SK-N-SH (cell line): Measurements from ENCODE around the gene IST1. TPM values are rescaled to one million over a fixed set of nuclear protein-coding genes. Genes with fewer than 3 reads are reported as not detected.

Experiments used
- CTCF ChIA-PET: fragments of 300-600, 350-600 bp; formaldehyde crosslinking; extraction: SDS; loops from one replicate; lab custom pipeline; 2021; lab: Yijun Ruan, JAX
- POLR2A ChIA-PET: fragments of 350-600 bp; sonication (Branson Sonifier 250); formaldehyde crosslinking; extraction: SDS; loops from one replicate; lab custom pipeline; 2020; ENCODE audit warnings: antibody characterized with exemption, inconsistent platforms; lab: Yijun Ruan, JAX
- DNase-seq: peaks from one replicate; pipeline ENCODE4 v3.0.0; 2012
- H2AFZ ChIP-seq: fragments of 200-600 bp; sonication (generic); 2 replicates; pipeline ENCODE4 v1.8.1; 2016; ENCODE audit warnings: antibody characterized with exemption, mild to moderate bottlenecking, low read depth
- H3F3A ChIP-seq: fragments of 200-600 bp; sonication (generic); replicated peaks from 2 replicates; pipeline ENCODE3; 2016; ENCODE audit warnings: antibody characterized with exemption, mild to moderate bottlenecking; ENCODE audit not compliant: insufficient read depth
- H3K27ac ChIP-seq, 2 experiments: fragments of 200-500 bp in 1 of 2; fragments of 200-600 bp in 1 of 2; sonication (Bioruptor generic) in 1 of 2; sonication (generic), shearing (Covaris generic) in 1 of 2; 2 replicates each; pipeline versions ENCODE4 v1.5.1 to v1.6.1; 2014 to 2016; ENCODE audit warnings: low read depth in 2 of 2, inconsistent platforms in 1 of 2, low read length in 1 of 2, mild to moderate bottlenecking in 1 of 2, mixed read lengths in 1 of 2
- H3K27me3 ChIP-seq: fragments of 200-600 bp; sonication (generic), shearing (Covaris generic); 2 replicates; pipeline ENCODE4 v1.6.1; 2016; ENCODE audit warnings: mixed run types; ENCODE audit not compliant: insufficient read depth
- H3K36me3 ChIP-seq, 2 experiments: fragments of 200-500 bp in 1 of 2; fragments of 200-600 bp in 1 of 2; sonication (Bioruptor generic) in 1 of 2; sonication (generic) in 1 of 2; replicated peaks in 1 of 2; 2 replicates each; pipeline versions ENCODE3 to v1.5.1; 2014 to 2016; ENCODE audit warnings: low read length in 1 of 2, mild to moderate bottlenecking in 1 of 2; ENCODE audit not compliant: insufficient read depth in 2 of 2, control insufficient read depth in 1 of 2
- H3K4me1 ChIP-seq, 2 experiments: fragments of 200-500 bp in 1 of 2; fragments of 200-600 bp in 1 of 2; sonication (Bioruptor generic) in 1 of 2; sonication (generic), shearing (Covaris generic) in 1 of 2; 2 replicates each; pipeline versions ENCODE4 v1.5.1 to v1.6.1; 2014 to 2016; ENCODE audit warnings: low read depth in 1 of 2, low read length in 1 of 2, mixed run types in 1 of 2; ENCODE audit not compliant: insufficient read depth in 2 of 2, control insufficient read depth in 1 of 2
- H3K4me2 ChIP-seq: fragments of 200-600 bp; sonication (generic), shearing (Covaris generic); 2 replicates; pipeline ENCODE4 v1.6.1; 2017; ENCODE audit warnings: mixed run types
- H3K4me3 ChIP-seq, 2 experiments: fragments of 200-500 bp in 1 of 2; fragments of 200-600 bp in 1 of 2; sonication (Bioruptor generic) in 1 of 2; sonication (generic), shearing (Covaris generic) in 1 of 2; 2 replicates each; pipeline versions ENCODE4 v1.5.1 to v1.8.1; 2014 to 2016; ENCODE audit warnings: low read depth in 2 of 2, inconsistent platforms in 1 of 2, low read length in 1 of 2, mild to moderate bottlenecking in 1 of 2, mixed read lengths in 1 of 2, moderate library complexity in 1 of 2
- H3K79me2 ChIP-seq: fragments of 200-600 bp; sonication (generic); 2 replicates; pipeline ENCODE4 v1.8.1; 2017; ENCODE audit warnings: mild to moderate bottlenecking; ENCODE audit not compliant: insufficient read depth
- H3K9ac ChIP-seq: fragments of 200-600 bp; sonication (generic); 2 replicates; pipeline ENCODE4 v1.6.1; 2017; ENCODE audit warnings: mixed run types
- H3K9me2 ChIP-seq: fragments of 200-600 bp; sonication (generic); 2 replicates; pipeline ENCODE4 v1.6.1; 2017; ENCODE audit warnings: mixed run types
- H3K9me3 ChIP-seq: fragments of 200-600 bp; sonication (generic); 2 replicates; pipeline ENCODE4 v1.6.1; 2017; ENCODE audit warnings: mixed run types, mild to moderate bottlenecking, moderate library complexity
- H4K20me1 ChIP-seq: fragments of 200-600 bp; sonication (generic); 2 replicates; pipeline ENCODE4 v1.6.1; 2017; ENCODE audit warnings: mild to moderate bottlenecking, mixed run types; ENCODE audit not compliant: insufficient read depth
- CHD2 ChIP-seq: fragments of 150-350 bp; IDR thresholded peaks from 2 replicates; pipeline ENCODE4 v1.6.1; 2018; ENCODE audit warnings: low read length; ENCODE audit not compliant: partially characterized antibody
- EP300 ChIP-seq, 2 experiments: IDR thresholded peaks; 2 replicates each; pipeline versions ENCODE4 v1.4.0 to v1.6.1; 2012; ENCODE audit warnings: borderline replicate concordance in 1 of 2, low read depth in 1 of 2, low read length in 1 of 2
- EZH2phosphoT487 ChIP-seq: fragments of 200-600 bp; sonication (generic); IDR thresholded peaks from 2 replicates; pipeline ENCODE4 v1.6.1; 2017; ENCODE audit warnings: low read depth, mixed run types, mild to moderate bottlenecking, antibody characterized with exemption, moderate library complexity, borderline replicate concordance
- FOXJ3 ChIP-seq: sonication (generic); formaldehyde crosslinking; IDR thresholded peaks from 2 replicates; pipeline ENCODE4 v1.5.1; 2020; ENCODE audit warnings: mild to moderate bottlenecking, missing genetic modification reagents
- GATA2 ChIP-seq: sonication (generic); formaldehyde crosslinking; IDR thresholded peaks from 2 replicates; pipeline ENCODE4 v1.5.0; 2020; ENCODE audit warnings: mild to moderate bottlenecking, missing genetic modification reagents
- JUND ChIP-seq: IDR thresholded peaks from 2 replicates; pipeline ENCODE4 v1.4.0; 2012
- MAX ChIP-seq: IDR thresholded peaks from 2 replicates; pipeline ENCODE4 v1.4.0; 2012; ENCODE audit warnings: low read depth
- MEF2A ChIP-seq: IDR thresholded peaks from 2 replicates; pipeline ENCODE4 v1.4.0; 2012; ENCODE audit warnings: low read depth, borderline replicate concordance
- MXI1 ChIP-seq: IDR thresholded peaks from 2 replicates; pipeline ENCODE4 v1.6.1; 2012; ENCODE audit warnings: mild to moderate bottlenecking, low read depth, low read length, improper control_type of control experiment
- NFIC ChIP-seq: IDR thresholded peaks from 2 replicates; pipeline ENCODE4 v1.4.0; 2012; ENCODE audit warnings: borderline replicate concordance
- PBX3 ChIP-seq: IDR thresholded peaks from 2 replicates; pipeline ENCODE4; 2012
- RAD21 ChIP-seq: IDR thresholded peaks from 2 replicates; pipeline ENCODE4 v1.6.1; 2012; ENCODE audit warnings: mild to moderate bottlenecking, low read length
- RCOR1 ChIP-seq: fragments of 150-350 bp; IDR thresholded peaks from 2 replicates; pipeline ENCODE4 v1.6.1; 2017; ENCODE audit warnings: antibody characterized with exemption, low read length
- RFX5 ChIP-seq: IDR thresholded peaks from 2 replicates; pipeline ENCODE4 v1.6.1; 2012; ENCODE audit warnings: mild to moderate bottlenecking, improper control_type of control experiment, low read length
- SIN3A ChIP-seq: IDR thresholded peaks from 2 replicates; pipeline ENCODE4 v1.6.1; 2012; ENCODE audit warnings: low read depth, mild to moderate bottlenecking, low read length, moderate library complexity, borderline replicate concordance
- SMC3 ChIP-seq: IDR thresholded peaks from 2 replicates; pipeline ENCODE4 v1.6.1; 2012; ENCODE audit warnings: low read depth, low read length, improper control_type of control experiment
- TAF1 ChIP-seq: IDR thresholded peaks from 2 replicates; pipeline ENCODE4 v1.6.1; 2012; ENCODE audit warnings: low read depth, mild to moderate bottlenecking, low read length, moderate library complexity, borderline replicate concordance
- TCF12 ChIP-seq: IDR thresholded peaks from 2 replicates; pipeline ENCODE4 v1.4.0; 2012
- TEAD4 ChIP-seq: IDR thresholded peaks from 2 replicates; pipeline ENCODE4 v1.4.0; 2012; ENCODE audit warnings: mild to moderate bottlenecking, borderline replicate concordance; ENCODE audit not compliant: insufficient read depth
- USF1 ChIP-seq: IDR thresholded peaks from 2 replicates; pipeline ENCODE4 v1.4.0; 2012; ENCODE audit warnings: low read depth, borderline replicate concordance
- YY1 ChIP-seq: IDR thresholded peaks from 2 replicates; pipeline ENCODE4 v1.4.0; 2012; ENCODE audit warnings: low read depth, mild to moderate bottlenecking
- WGBS: methylation state at CpG from one replicate; pipeline ENCODE4 v1.1.6; 2017; ENCODE audit warnings: low lambda C conversion rate; 5-methylcytosine and 5-hydroxymethylcytosine counted together
- polyA plus RNA-seq, 3 experiments: library from polyadenylated mRNA; depleted of rRNA; stranded (reverse); fragments of >200 nt; gene quantifications; 2 replicates each; pipeline ENCODE4 v1.2.3, GENCODE V29; 2012
- TF ChIP-seq, protein P1 (sequence below): fragments of 150-350 bp; IDR thresholded peaks from 2 replicates; pipeline ENCODE4 v1.6.1; 2016; ENCODE audit warnings: mild to moderate bottlenecking, low read depth, low read length
- TF ChIP-seq, protein P2 (sequence below): fragments of 150-350 bp; IDR thresholded peaks from 2 replicates; pipeline ENCODE4 v1.6.1; 2017; ENCODE audit warnings: antibody characterized with exemption, low read length, low read depth, borderline replicate concordance

IST1 gene
- polyA plus RNA-seq, 1 of the 3 experiments (the other 2 are of a cell fraction), result 133 TPM

GRCh38 chr16:71914802-71915201 lies 19.5 kb downstream of the IST1 start:
- Histone ChIP-seq H3K27ac (no peak overlapping the region), H3K4me2 (no peak overlapping the region), H3K9ac (no peak overlapping the region), H3K4me1 (peaks cover 0 to 3% of the 10 kb centered on the region in 2 experiments; a peak in 1 of 4 replicates), H3K27me3 (no peaks in the 10 kb centered on the region), H3K9me2 (no peaks in the 10 kb centered on the region), H3K79me2 (peaks cover 100% of the 10 kb centered on the region), H2AFZ (no peak overlapping the region), H3K9me3 (no peaks in the 10 kb centered on the region), H3K4me3 (no peak overlapping the region), H3K36me3 (peaks cover 21 to 41% of the 10 kb centered on the region in 2 experiments), H4K20me1 (peaks cover 97% of the 10 kb centered on the region), H3F3A (peaks cover 30% of the 10 kb centered on the region)
- TF ChIP-seq RFX5 (no peak), NFIC (no peak), EZH2phosphoT487 (no peak), RCOR1 (no peak), MAX (no peak), MEF2A (no peak), JUND (no peak), EP300 (IDR thresholded peaks at IDR 0.05; ENCODE audit: borderline replicate concordance in 1 of 2, low read depth in 1 of 2, low read length in 1 of 2) (no peak), RAD21 (no peak), CHD2 (no peak)
- TF ChIP-seq, protein P1, sequence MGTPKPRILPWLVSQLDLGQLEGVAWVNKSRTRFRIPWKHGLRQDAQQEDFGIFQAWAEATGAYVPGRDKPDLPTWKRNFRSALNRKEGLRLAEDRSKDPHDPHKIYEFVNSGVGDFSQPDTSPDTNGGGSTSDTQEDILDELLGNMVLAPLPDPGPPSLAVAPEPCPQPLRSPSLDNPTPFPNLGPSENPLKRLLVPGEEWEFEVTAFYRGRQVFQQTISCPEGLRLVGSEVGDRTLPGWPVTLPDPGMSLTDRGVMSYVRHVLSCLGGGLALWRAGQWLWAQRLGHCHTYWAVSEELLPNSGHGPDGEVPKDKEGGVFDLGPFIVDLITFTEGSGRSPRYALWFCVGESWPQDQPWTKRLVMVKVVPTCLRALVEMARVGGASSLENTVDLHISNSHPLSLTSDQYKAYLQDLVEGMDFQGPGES, result no peak
- 88% methylated on average over 2 of the region's 2 CpGs for WGBS
- DNase-seq, result no peak
- ChIA-PET POLR2A (no interaction called here), CTCF (no interaction called here)

DNA sequence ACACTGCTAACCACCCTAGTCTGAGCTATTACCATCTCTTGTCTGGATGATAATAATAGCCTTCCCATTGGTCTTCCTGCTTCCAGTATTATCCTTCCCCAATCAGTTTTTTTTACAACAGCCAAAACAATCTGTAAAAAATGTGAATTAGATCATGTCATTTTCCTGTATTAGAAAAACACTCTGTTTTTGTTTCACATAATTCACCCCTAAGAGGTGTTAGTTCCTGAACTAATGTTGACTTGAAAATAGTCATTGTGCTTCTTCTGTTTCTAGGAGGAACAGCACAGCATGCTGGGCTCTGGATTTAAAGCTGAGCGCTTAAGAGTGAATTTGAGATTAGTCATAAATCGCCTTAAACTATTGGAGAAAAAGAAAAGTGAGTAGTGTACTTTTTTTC lies 20.0 kb downstream of the IST1 start:
- POLR2A ChIA-PET, result no interaction called here
- no peak overlapping the region for H3K4me2 ChIP-seq
- H4K20me1 ChIP-seq, result peaks cover 97% of the 10 kb centered on the region

More for the DNA sequence above, 20.0 kb downstream of the IST1 start:
- TF ChIP-seq USF1, result no peak
- no peak for TF ChIP-seq MXI1
- TF ChIP-seq RAD21, result no peak
- TF ChIP-seq PBX3, result no peak
- TF ChIP-seq CHD2, result no peak
- no peak for TF ChIP-seq MAX
- TF ChIP-seq SIN3A, result no peak
- no peak for TF ChIP-seq SMC3
- TF ChIP-seq YY1, result no peak
- TF ChIP-seq NFIC, result no peak
- no peak for TF ChIP-seq TEAD4
- TF ChIP-seq FOXJ3 (CRISPR knock-in tag), result no peak
- no peak for TF ChIP-seq TAF1
- no peak for TF ChIP-seq TCF12
- no peak for TF ChIP-seq EP300 (IDR thresholded peaks at IDR 0.05; ENCODE audit: borderline replicate concordance in 1 of 2, low read depth in 1 of 2, low read length in 1 of 2)
- TF ChIP-seq, protein P2, sequence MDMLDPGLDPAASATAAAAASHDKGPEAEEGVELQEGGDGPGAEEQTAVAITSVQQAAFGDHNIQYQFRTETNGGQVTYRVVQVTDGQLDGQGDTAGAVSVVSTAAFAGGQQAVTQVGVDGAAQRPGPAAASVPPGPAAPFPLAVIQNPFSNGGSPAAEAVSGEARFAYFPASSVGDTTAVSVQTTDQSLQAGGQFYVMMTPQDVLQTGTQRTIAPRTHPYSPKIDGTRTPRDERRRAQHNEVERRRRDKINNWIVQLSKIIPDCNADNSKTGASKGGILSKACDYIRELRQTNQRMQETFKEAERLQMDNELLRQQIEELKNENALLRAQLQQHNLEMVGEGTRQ, result no peak
- no peak for TF ChIP-seq JUND
- TF ChIP-seq GATA2 (CRISPR knock-in tag), result no peak
- TF ChIP-seq EZH2phosphoT487, result no peak
- no peak for TF ChIP-seq MEF2A
- no peaks in the 10 kb centered on the region for H3K9me2 ChIP-seq
- peaks cover 0 to 3% of the 10 kb centered on the region in 2 experiments; a peak in 1 of 4 replicates for H3K4me1 ChIP-seq
- no peak overlapping the region for H3K4me3 ChIP-seq
- H2AFZ ChIP-seq, result no peak overlapping the region
- no peak for DNase-seq
- no peak overlapping the region for H3K27ac ChIP-seq
- peaks cover 26 to 46% of the 10 kb centered on the region in 2 experiments for H3K36me3 ChIP-seq
- H3F3A ChIP-seq, result peaks cover 30% of the 10 kb centered on the region
- H3K27me3 ChIP-seq, result no peaks in the 10 kb centered on the region
- no peak overlapping the region for H3K9ac ChIP-seq
- CTCF ChIA-PET, result no interaction called here
- 97% methylated on average over 2 of the region's 2 CpGs for WGBS
- H3K79me2 ChIP-seq, result peaks cover 100% of the 10 kb centered on the region
- no peaks in the 10 kb centered on the region for H3K9me3 ChIP-seq
